ENCODE data around the gene RAB5B. TPM values are rescaled to one million over a fixed set of nuclear protein-coding genes. Genes with fewer than 3 reads are reported as not detected.
A peak's percentile ranks its signal among the peaks of the same experiment; 100 is the strongest.
"Not testable (repeated sequence)": the region's sequence is repeated elsewhere in the genome, so short reads cannot be mapped to it uniquely, and the experiment has no call there.

The RAB5B gene
- total and polyA plus RNA-seq, 9 donors, result 60.4 to 217 (median 117) TPM

- Histone ChIP-seq H3K4me1 (ENCODE audit: insufficient read depth) (peaks cover 3% of the 10 kb centered on the region), H3K27ac (peak within 1 kb of the TSS; percentile 7 to 80), H3K4me3 (peak within 1 kb of the TSS; percentile 52), H3K9me3 (no peaks in the 10 kb centered on the region), H3K27me3 (no peaks in the 10 kb centered on the region), H3K36me3 (no peaks in the 10 kb centered on the region)
- WGBS, 3 donors, result 0 to 1% (median 1%) methylated on average over 27 of the region's 27 CpGs
- peak; percentile 94 to 97 (median 96) for DNase-seq
- no peak for TF ChIP-seq CTCF (IDR thresholded peaks at IDR 0.05)
- peak; percentile 6 for TF ChIP-seq POLR2A (IDR thresholded peaks at IDR 0.05)
- intact Hi-C loops (cut with DNase I), result loop anchor here (2.0 to 10.0 kb wide), 3 partner anchors 40 to 48 kb away; partner anchors contain the start of gene RPS26 (in 3 of the 4)
Observed at GRCh38 chr12:55996715-55997534, 23.0 kb downstream of the RAB5B start, which contains the start of gene SUOX. Gene SUOX (plus strand): TSS chr12:55997276. CDS start chr12:56002222, 4,946 bp downstream.

- H3K36me3 ChIP-seq, result no peaks in the 10 kb centered on the region
- intact Hi-C loops (cut with DNase I), result loop anchor here (2.0 to 10.0 kb wide), 3 partner anchors 40 to 47 kb away; partner anchors contain the start of gene RPS26 (in 3 of the 4)
Observed at GRCh38 chr12:55997535-55997859, 23.6 kb downstream of the RAB5B start.

GRCh38 chr12:55999522-55999921, 25.6 kb downstream of the RAB5B start:
- not testable (repeated sequence) for H3K4me3 ChIP-seq; H3K4me1 ChIP-seq (ENCODE audit: insufficient read depth); H3K27me3 ChIP-seq; H3K9me3 ChIP-seq; H3K27ac ChIP-seq; DNase-seq; H3K36me3 ChIP-seq
- 70 to 76% (median 76%) methylated on average over 6 of the region's 6 CpGs for WGBS, 3 donors
- intact Hi-C loops (cut with DNase I), result loop anchor here in 2 of 4 donors (5.0 to 10.0 kb wide), 2 partner anchors 38 to 45 kb away; partner anchors contain the start of gene RPS26 (in 1 of the 2)

More at GRCh38 chr12:55997535-55997859, 23.6 kb downstream of the RAB5B start:
- Histone ChIP-seq H3K27ac (peak overlapping the region; percentile 7 to 71), H3K27me3 (no peaks in the 10 kb centered on the region), H3K4me1 (ENCODE audit: insufficient read depth) (peaks cover 3% of the 10 kb centered on the region), H3K4me3 (peak overlapping the region; percentile 52), H3K9me3 (no peaks in the 10 kb centered on the region)
- DNase-seq, result no peak
- WGBS, 3 donors, result 0 to 1% (median 0%) methylated on average over 5 of the region's 5 CpGs
- no peak for TF ChIP-seq CTCF (IDR thresholded peaks at IDR 0.05)
- no peak for TF ChIP-seq EP300 (IDR thresholded peaks at IDR 0.05)
- TF ChIP-seq POLR2A (IDR thresholded peaks at IDR 0.05), result no peak

GRCh38 chr12:55999999-56000540, 26.2 kb downstream of the RAB5B start:
- not testable (repeated sequence) for H3K9me3 ChIP-seq; H3K4me1 ChIP-seq (ENCODE audit: insufficient read depth); H3K4me3 ChIP-seq; H3K27ac ChIP-seq; H3K27me3 ChIP-seq; DNase-seq; H3K36me3 ChIP-seq
- WGBS, 3 donors, result 90 to 91% (median 90%) methylated on average over 33 of the region's 33 CpGs
- intact Hi-C loops (cut with DNase I), result loop anchor here in 2 of 4 donors (5.0 to 10.0 kb wide), 2 partner anchors 37 to 45 kb away; partner anchors contain the start of gene RPS26 (in 1 of the 2)

- TF ChIP-seq EP300 (IDR thresholded peaks at IDR 0.05) (no peak), CTCF (IDR thresholded peaks at IDR 0.05) (no peak), POLR2A (IDR thresholded peaks at IDR 0.05) (no peak)
- peaks cover 2% of the 10 kb centered on the region for H3K4me1 ChIP-seq (ENCODE audit: insufficient read depth)
- H3K27ac ChIP-seq, result no peak overlapping the region
- 76 to 83% (median 83%) methylated on average over 7 of the region's 7 CpGs for WGBS, 3 donors
- no peak overlapping the region for H3K4me3 ChIP-seq
- H3K36me3 ChIP-seq, result no peaks in the 10 kb centered on the region
- intact Hi-C loops (cut with DNase I), result no loop called here
- DNase-seq, result no peak
- no peaks in the 10 kb centered on the region for H3K9me3 ChIP-seq
- no peaks in the 10 kb centered on the region for H3K27me3 ChIP-seq
Observed at GRCh38 chr12:56001487-56002100, 27.7 kb downstream of the RAB5B start.

- H3K9me3 ChIP-seq; DNase-seq; H3K36me3 ChIP-seq; H3K4me1 ChIP-seq (ENCODE audit: insufficient read depth); H3K4me3 ChIP-seq; intact Hi-C loops (cut with DNase I); H3K27me3 ChIP-seq; H3K27ac ChIP-seq: not testable (repeated sequence)
- WGBS, 3 donors, result 68 to 82% (median 79%) methylated on average over 5 of the region's 5 CpGs
Observed at GRCh38 chr12:56003376-56003775, 29.5 kb downstream of the RAB5B start.

All from ovary (tissue), 9 donors.